NT2/D1 (cell line): ENCODE data around the gene SEC63.

Source experiments
- YY1 ChIP-seq: IDR thresholded peaks from 2 replicates; pipeline ENCODE4 v1.6.1; 2011; ENCODE audit not compliant: insufficient read length, insufficient read depth
- ZNF274 ChIP-seq: IDR thresholded peaks from 2 replicates; pipeline ENCODE4 v1.6.1; 2011; ENCODE audit warnings: mild to moderate bottlenecking, low read depth, low read length

GRCh38 chr6:107862383-107862782, 95.6 kb downstream of the SEC63 start:
- no peak for TF ChIP-seq ZNF274
- no peak for TF ChIP-seq YY1
